ENCODE results near the gene CRYGN.

CRYGN gene

DNA sequence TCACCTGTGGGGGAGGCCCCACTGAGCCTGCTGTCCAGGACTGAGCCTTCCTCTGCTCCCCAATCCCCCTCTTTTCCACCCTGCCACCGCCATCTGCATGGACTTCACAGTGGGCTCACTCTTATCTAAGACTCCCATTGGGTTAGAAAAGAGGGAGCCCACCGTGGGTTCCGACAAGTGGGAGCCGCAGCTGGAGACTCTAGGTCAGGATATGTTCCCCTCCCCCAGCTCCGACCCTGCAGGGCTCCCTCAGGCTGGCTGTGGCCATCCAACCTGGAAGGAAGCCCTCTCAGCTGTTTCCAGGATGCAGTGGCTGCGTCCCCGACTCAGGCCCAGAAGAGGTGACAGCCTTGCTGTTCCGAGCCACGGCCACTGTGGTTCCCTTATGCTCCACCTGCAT, 34.9 kb downstream of the CRYGN start:
- DNase-seq: no peak

- DNase-seq: no peak
Observed at GRCh38 chr7:151404216-151405011, 35.5 kb downstream of the CRYGN start.

- DNase-seq: no peak
Observed at GRCh38 chr7:151403764-151404163, 36.2 kb downstream of the CRYGN start.

GRCh38 chr7:151402029-151402835, 37.7 kb downstream of the CRYGN start:
- DNase-seq: no peak

GRCh38 chr7:151400626-151401315, 39.2 kb downstream of the CRYGN start:
- DNase-seq: no peak

- no peak for DNase-seq
Observed at GRCh38 chr7:151399906-151400305, 40.0 kb downstream of the CRYGN start.

DNA sequence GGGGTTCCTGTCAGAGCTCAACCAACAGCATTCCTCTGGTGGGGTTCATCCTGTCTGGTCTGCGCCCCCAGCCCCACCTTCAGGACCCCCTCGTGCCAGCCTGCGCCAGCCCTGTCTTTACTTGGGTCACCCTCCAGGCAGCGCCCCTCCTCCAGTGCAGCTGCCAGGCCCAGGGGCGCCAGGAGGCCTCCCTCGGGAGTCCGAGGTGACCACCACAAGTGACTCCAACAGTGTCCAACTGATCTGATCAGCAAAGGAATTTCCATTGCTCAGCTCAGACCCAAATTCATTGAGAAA, 40.7 kb downstream of the CRYGN start:
- no peak for DNase-seq

DNA sequence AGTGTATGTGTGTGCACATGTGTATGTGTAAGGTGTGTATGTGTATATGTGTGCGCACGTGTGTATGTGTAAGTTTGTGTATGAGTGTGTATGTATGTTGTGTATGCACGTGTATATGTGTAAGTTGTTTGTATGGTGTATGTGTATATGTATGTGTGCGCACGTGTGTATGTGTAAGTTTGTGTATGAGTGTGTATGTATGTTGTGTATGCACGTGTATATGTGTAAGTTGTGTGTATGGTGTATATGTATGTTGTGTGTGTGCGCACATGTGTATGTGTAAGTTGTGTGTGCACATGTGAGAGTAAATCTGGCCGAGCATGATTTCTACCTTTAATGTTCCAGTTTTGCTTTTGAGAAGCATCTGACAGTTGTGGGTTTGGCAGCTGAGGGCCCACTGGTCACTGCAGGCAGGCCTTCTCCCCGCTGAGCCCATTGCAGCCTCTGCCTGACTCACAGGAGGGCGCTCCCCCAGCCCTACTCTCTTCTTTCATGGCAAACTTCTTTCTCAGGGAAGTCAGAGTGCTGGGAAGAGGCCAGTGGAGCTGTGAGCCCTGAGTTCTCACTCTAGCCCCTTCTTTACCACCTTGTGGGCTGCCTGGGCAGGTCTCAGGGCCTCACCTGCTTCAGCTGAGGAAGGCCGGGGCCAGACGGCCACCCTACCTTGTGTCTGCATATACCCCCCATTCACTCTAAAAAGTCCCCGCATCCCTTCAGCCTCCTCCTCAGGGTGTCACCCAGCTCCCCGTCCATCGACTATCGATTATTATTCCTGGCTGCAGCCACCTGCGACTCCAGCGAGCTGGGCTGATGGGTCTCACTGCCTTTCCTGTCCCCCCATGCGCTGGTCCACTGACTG, 41.3 kb downstream of the CRYGN start:
- no peak for DNase-seq

- DNase-seq: no peak
Observed at GRCh38 chr7:151397026-151397425, 42.9 kb downstream of the CRYGN start.

DNA sequence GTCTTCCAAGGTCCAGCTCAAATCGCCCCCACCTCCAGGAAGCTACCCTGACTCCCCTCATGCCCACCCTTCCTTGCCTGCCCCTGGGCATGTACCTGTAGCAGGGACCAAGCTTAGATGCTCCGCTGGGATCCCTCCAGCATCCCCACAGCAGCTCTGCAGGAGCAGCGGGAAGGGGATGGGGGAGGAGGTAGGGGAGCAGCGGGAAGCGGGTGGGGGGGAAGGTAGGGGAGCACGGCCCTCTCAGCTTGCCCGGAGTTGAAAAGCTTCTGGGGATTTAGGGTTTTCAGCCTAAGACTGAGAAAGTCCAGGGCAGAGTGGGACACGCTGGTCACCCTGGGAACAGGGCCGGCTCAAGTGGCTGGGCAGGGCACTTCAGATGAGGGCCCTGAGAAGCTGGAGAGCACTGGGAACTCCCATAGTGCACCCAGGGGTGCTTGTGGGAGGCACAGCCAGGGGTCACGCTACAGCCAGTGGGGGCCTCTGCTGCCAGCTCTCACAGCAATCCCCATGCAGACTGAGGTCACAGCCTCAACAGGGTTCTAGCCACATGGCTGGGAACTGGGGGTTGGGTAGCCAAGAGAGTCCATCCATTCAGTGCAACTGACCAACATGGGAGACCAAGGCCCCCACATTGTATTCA, 43.5 kb downstream of the CRYGN start:
- no peak for DNase-seq

- DNase-seq: no peak
Observed at GRCh38 chr7:151395036-151395367, 44.9 kb downstream of the CRYGN start.

- no peak for DNase-seq
Observed at GRCh38 chr7:151394076-151395035, 45.6 kb downstream of the CRYGN start.

DNA sequence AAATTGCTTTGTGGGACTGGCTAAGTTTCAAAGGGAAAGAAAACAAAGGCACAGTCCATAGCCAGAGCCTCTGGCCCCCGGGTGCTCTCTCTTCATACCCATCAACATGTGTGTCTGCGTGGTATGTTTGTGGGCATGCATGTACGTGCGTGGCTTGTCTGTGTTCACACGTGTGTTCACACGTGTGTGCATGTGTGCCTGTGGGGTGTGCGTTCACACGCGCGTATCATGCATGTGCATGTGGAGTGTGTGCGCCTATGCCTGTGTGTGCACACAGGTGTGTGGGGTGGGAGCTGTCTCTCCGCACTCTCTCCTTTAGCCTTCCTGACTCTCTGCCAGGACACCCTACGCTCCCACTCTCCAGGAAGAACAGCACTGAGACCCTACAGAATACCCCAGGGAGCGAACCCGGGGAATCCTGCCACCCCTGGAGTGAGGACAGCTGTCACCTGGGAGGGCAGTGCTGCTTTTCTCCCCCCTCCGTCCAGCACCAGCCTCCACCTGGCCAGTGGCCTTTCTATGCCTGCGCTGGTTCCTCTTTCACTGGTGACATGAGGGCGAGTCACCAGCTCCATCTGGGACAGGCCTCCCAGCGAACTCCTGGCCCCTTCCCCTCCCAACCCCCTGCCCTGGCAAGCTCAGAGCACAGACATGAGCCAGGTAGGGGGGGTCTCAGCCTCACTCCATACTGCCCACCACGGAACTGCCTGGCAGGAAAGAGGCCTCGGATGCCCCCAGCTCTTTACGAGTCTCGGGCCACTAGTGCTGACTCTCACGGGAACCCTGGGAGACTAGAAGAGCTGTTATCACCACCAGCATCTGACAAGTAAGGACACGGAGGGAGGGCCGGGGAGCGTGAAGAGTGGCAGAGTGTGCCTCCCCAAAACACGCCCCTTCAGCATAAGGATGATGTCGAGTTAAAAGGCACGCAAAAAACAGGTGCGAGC, 46.6 kb downstream of the CRYGN start:
- DNase-seq: no peak

GRCh38 chr7:151392426-151392825, 47.5 kb downstream of the CRYGN start:
- no peak for DNase-seq

- DNase-seq: no peak
Observed at GRCh38 chr7:151392002-151392401, 47.9 kb downstream of the CRYGN start.

- no peak for DNase-seq
Observed at GRCh38 chr7:151391358-151391730, 48.6 kb downstream of the CRYGN start.

- DNase-seq: no peak
Observed at GRCh38 chr7:151390598-151391357, 49.2 kb downstream of the CRYGN start.

- DNase-seq: no peak
Observed at GRCh38 chr7:151389768-151390597, 50.0 kb downstream of the CRYGN start.
